Uterus (tissue), 4 donors: Measurements from ENCODE around the gene SGK1. TPM values are rescaled to one million over a fixed set of nuclear protein-coding genes. Genes with fewer than 3 reads are reported as not detected.

Experiments
- DNase-seq, 2 donors: peaks; one replicate each; pipeline ENCODE4 v3.0.0-alpha.2; 2019 to 2020
- H3K27ac ChIP-seq, 2 donors: fragments of 200-600 bp; sonication (generic); 1 replicate in 1 of 2; 2 replicates in 1 of 2; pipeline ENCODE4 v1.5.1; 2016 to 2018
- H3K27me3 ChIP-seq, 2 donors: fragments of 200-600 bp; sonication (generic); one replicate each; pipeline ENCODE4 v1.5.1; 2018 to 2019; ENCODE audit warnings: control low read depth in 1 of 2
- H3K36me3 ChIP-seq, 2 donors: fragments of 200-600 bp; sonication (generic); one replicate each; pipeline ENCODE4 v1.5.1; 2019; ENCODE audit warnings: control low read depth in 1 of 2
- H3K4me1 ChIP-seq, 2 donors: fragments of 200-600 bp; sonication (generic); one replicate each; pipeline ENCODE4 v1.5.1; 2018 to 2019; ENCODE audit warnings: control low read depth in 1 of 2
- H3K4me3 ChIP-seq, 2 donors: fragments of 200-600 bp; sonication (generic); 1 replicate in 1 of 2; 2 replicates in 1 of 2; pipeline ENCODE4 v1.5.1; 2018 to 2019; ENCODE audit warnings: mild to moderate bottlenecking in 1 of 2
- H3K9me3 ChIP-seq, 2 donors: fragments of 200-600 bp; sonication (generic); one replicate each; pipeline ENCODE4 v1.5.1; 2019; ENCODE audit warnings: control low read depth in 1 of 2
- CTCF ChIP-seq, 4 experiments: fragments of 200-600 bp in 2 of 4; fragments of 450-650 bp in 2 of 4; sonication (generic) in 2 of 4; IDR thresholded peaks; one replicate each; pipeline ENCODE4 v1.5.1; 2016 to 2019; ENCODE audit warnings: antibody characterized with exemption in 4 of 4, mild to moderate bottlenecking in 2 of 4, moderate library complexity in 1 of 4
- POLR2A ChIP-seq, 2 donors: fragments of 450-650 bp; IDR thresholded peaks; one replicate each; pipeline ENCODE4 v1.6.1; 2016; ENCODE audit warnings: antibody characterized with exemption in 2 of 2, mild to moderate bottlenecking in 1 of 2, moderate library complexity in 1 of 2
- intact Hi-C: fragments of 100-400 bp; cut with DNase I; formaldehyde crosslinking; loops from one replicate; pipeline ENCODE4 v1.15.1; 2023; ENCODE audit warnings: low total_unique reads
- total RNA-seq, 4 donors: library from RNA; depleted of rRNA in 3 of 4; stranded (reverse); fragments of >200 nt in 3 of 4; gene quantifications; one replicate each; pipeline versions ENCODE4 v1.1.0 to v1.2.4, GENCODE V29; 2014 to 2023
- donor health status: DM: yes; HTN: yes; CAD: no.

The SGK1 gene
- total RNA-seq, 4 donors from 2014 or later: 47.1 to 75.0 (median 59.8) TPM

GRCh38 chr6:134340179-134340975, 22.5 kb upstream of the SGK1 start:
- TF ChIP-seq CTCF (IDR thresholded peaks at IDR 0.05): no peak
- TF ChIP-seq POLR2A (IDR thresholded peaks at IDR 0.05): no peak
- intact Hi-C loops: no loop called here
- no peak overlapping the region for H3K27ac ChIP-seq
- H3K27me3 ChIP-seq: no peaks in the 10 kb centered on the region
- no peak overlapping the region for H3K4me3 ChIP-seq
- H3K9me3 ChIP-seq: no peaks in the 10 kb centered on the region
- no peaks in the 10 kb centered on the region for H3K36me3 ChIP-seq
- no peak for DNase-seq
- no peaks in the 10 kb centered on the region for H3K4me1 ChIP-seq

GRCh38 chr6:134339216-134339615, 21.3 kb upstream of the SGK1 start:
- Histone ChIP-seq H3K4me3 (no peak overlapping the region), H3K27me3 (no peaks in the 10 kb centered on the region), H3K36me3 (no peaks in the 10 kb centered on the region), H3K9me3 (no peaks in the 10 kb centered on the region), H3K4me1 (no peaks in the 10 kb centered on the region), H3K27ac (no peak overlapping the region)
- intact Hi-C loops: no loop called here
- no peak for DNase-seq
- TF ChIP-seq CTCF (IDR thresholded peaks at IDR 0.05): no peak
- no peak for TF ChIP-seq POLR2A (IDR thresholded peaks at IDR 0.05)

GRCh38 chr6:134331256-134331655, 13.3 kb upstream of the SGK1 start:
- H3K27me3 ChIP-seq: no peaks in the 10 kb centered on the region
- H3K9me3 ChIP-seq: no peaks in the 10 kb centered on the region
- H3K4me1 ChIP-seq: no peaks in the 10 kb centered on the region
- intact Hi-C loops: no loop called here
- no peak for DNase-seq
- no peaks in the 10 kb centered on the region for H3K36me3 ChIP-seq
- H3K4me3 ChIP-seq: no peak overlapping the region
- H3K27ac ChIP-seq: no peak overlapping the region
- TF ChIP-seq CTCF (IDR thresholded peaks at IDR 0.05): no peak
- no peak for TF ChIP-seq POLR2A (IDR thresholded peaks at IDR 0.05)

GRCh38 chr6:134330555-134330954, 12.6 kb upstream of the SGK1 start:
- Histone ChIP-seq H3K4me3 (no peak overlapping the region), H3K27me3 (no peaks in the 10 kb centered on the region), H3K27ac (no peak overlapping the region), H3K9me3 (no peaks in the 10 kb centered on the region), H3K4me1 (no peaks in the 10 kb centered on the region), H3K36me3 (no peaks in the 10 kb centered on the region)
- intact Hi-C loops: no loop called here
- TF ChIP-seq POLR2A (IDR thresholded peaks at IDR 0.05): no peak
- TF ChIP-seq CTCF (IDR thresholded peaks at IDR 0.05): no peak
- no peak for DNase-seq

GRCh38 chr6:134328792-134329191, 10.9 kb upstream of the SGK1 start:
- Histone ChIP-seq H3K27me3 (no peaks in the 10 kb centered on the region), H3K4me3 (no peak overlapping the region), H3K27ac (no peak overlapping the region), H3K9me3 (no peaks in the 10 kb centered on the region), H3K36me3 (no peaks in the 10 kb centered on the region), H3K4me1 (no peaks in the 10 kb centered on the region)
- TF ChIP-seq CTCF (IDR thresholded peaks at IDR 0.05): no peak
- TF ChIP-seq POLR2A (IDR thresholded peaks at IDR 0.05): no peak
- intact Hi-C loops: no loop called here
- DNase-seq: no peak
